ENCODE measurements around the gene SAXO1. TPM values are rescaled to one million over a fixed set of nuclear protein-coding genes. Genes with fewer than 3 reads are reported as not detected.

The SAXO1 gene
- total RNA-seq, 1 experiment from 2014 or later, result not detected

DNA sequence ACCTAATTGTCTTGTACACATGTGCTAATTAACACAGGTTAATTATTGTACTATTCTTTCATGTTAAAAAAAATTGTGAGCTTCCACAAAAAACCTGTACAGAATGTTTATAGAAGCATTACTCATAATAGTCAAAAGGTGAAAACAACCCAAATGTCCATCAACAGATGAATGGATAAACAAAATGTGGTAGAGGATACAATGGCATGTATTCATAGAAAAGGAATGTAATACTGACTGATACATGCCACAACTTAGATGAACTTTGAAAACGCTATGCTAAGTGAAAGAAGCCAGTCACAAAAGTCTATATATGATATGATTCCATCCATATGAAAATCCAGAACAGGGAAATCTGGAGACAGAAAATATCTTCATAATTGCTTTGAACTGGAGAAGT, 41.8 kb upstream of the SAXO1 start:
- Histone ChIP-seq H3K27ac (ENCODE audit: low read length) (no peak overlapping the region), H3K4me3 (ENCODE audit: low read depth in 2 of 2, low read length in 2 of 2) (no peak overlapping the region), H3K36me3 (ENCODE audit: control insufficient read depth, insufficient read depth, low read length) (no peaks in the 10 kb centered on the region; the same call in 1 of the 2 replicates), H3K4me1 (ENCODE audit: control insufficient read depth, insufficient read depth, low read length) (no peaks in the 10 kb centered on the region), H3K27me3 (ENCODE audit: control insufficient read depth, insufficient read depth, low read length) (no peaks in the 10 kb centered on the region), H3K9me3 (ENCODE audit: control insufficient read depth, insufficient read depth, low read depth, low read length) (no peaks in the 10 kb centered on the region)
- in situ Hi-C loops (cut with HindIII; ENCODE audit: low pct_unique_long_range_greater_than_20kb, low sequenced_read_pairs) (no loop called here), intact Hi-C loops (cut with micrococcal nuclease; ENCODE audit: unreplicated experiment) (no loop called here)
- ChIA-PET POLR2A (no interaction called here), CTCF (no interaction called here)
- DNase-seq (ENCODE audit: low read depth, low spot score) (no peak), ATAC-seq (no peak)
- BruUV-seq (replicated peaks), result no TSS peak
- TF ChIP-seq TCF7L2 (IDR thresholded peaks at IDR 0.05; ENCODE audit: low read depth, low read length) (no peak), SIN3A (IDR thresholded peaks at IDR 0.05; ENCODE audit: borderline replicate concordance, insufficient read depth, low read depth, low read length) (no peak), POLR2AphosphoS5 (IDR thresholded peaks at IDR 0.05; ENCODE audit: low read depth, low read length) (no peak)
- TF ChIP-seq, protein P1, sequence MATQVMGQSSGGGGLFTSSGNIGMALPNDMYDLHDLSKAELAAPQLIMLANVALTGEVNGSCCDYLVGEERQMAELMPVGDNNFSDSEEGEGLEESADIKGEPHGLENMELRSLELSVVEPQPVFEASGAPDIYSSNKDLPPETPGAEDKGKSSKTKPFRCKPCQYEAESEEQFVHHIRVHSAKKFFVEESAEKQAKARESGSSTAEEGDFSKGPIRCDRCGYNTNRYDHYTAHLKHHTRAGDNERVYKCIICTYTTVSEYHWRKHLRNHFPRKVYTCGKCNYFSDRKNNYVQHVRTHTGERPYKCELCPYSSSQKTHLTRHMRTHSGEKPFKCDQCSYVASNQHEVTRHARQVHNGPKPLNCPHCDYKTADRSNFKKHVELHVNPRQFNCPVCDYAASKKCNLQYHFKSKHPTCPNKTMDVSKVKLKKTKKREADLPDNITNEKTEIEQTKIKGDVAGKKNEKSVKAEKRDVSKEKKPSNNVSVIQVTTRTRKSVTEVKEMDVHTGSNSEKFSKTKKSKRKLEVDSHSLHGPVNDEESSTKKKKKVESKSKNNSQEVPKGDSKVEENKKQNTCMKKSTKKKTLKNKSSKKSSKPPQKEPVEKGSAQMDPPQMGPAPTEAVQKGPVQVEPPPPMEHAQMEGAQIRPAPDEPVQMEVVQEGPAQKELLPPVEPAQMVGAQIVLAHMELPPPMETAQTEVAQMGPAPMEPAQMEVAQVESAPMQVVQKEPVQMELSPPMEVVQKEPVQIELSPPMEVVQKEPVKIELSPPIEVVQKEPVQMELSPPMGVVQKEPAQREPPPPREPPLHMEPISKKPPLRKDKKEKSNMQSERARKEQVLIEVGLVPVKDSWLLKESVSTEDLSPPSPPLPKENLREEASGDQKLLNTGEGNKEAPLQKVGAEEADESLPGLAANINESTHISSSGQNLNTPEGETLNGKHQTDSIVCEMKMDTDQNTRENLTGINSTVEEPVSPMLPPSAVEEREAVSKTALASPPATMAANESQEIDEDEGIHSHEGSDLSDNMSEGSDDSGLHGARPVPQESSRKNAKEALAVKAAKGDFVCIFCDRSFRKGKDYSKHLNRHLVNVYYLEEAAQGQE (IDR thresholded peaks at IDR 0.05; ENCODE audit: insufficient read depth in 1 of 2, low read depth in 2 of 2, low read length in 1 of 2), result no peak
- TF ChIP-seq, protein P2, sequence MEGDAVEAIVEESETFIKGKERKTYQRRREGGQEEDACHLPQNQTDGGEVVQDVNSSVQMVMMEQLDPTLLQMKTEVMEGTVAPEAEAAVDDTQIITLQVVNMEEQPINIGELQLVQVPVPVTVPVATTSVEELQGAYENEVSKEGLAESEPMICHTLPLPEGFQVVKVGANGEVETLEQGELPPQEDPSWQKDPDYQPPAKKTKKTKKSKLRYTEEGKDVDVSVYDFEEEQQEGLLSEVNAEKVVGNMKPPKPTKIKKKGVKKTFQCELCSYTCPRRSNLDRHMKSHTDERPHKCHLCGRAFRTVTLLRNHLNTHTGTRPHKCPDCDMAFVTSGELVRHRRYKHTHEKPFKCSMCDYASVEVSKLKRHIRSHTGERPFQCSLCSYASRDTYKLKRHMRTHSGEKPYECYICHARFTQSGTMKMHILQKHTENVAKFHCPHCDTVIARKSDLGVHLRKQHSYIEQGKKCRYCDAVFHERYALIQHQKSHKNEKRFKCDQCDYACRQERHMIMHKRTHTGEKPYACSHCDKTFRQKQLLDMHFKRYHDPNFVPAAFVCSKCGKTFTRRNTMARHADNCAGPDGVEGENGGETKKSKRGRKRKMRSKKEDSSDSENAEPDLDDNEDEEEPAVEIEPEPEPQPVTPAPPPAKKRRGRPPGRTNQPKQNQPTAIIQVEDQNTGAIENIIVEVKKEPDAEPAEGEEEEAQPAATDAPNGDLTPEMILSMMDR (IDR thresholded peaks at IDR 0.05), result no peak

DNA sequence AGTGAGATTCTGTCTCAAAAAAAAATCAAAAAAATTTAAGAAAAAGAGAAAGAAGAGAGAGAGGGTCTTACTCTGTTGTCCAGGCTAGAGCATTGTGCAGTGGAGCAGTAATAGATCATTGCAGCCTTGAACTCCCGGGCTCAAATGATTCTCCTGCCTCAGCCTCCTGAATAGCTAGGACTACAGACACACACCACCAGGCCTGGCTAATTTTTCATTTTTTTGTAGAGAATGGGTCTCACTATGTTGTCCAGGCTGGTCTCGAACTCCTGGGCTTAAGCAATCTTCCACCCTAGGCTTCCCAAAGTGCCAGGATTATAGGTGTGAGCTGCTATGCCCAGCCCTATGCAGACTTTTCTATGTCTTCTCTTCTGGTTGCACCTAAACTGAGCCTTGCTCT, 41.2 kb upstream of the SAXO1 start:
- Histone ChIP-seq H3K27me3 (ENCODE audit: control insufficient read depth, insufficient read depth, low read length) (no peaks in the 10 kb centered on the region), H3K4me1 (ENCODE audit: control insufficient read depth, insufficient read depth, low read length) (no peaks in the 10 kb centered on the region), H3K36me3 (ENCODE audit: control insufficient read depth, insufficient read depth, low read length) (no peaks in the 10 kb centered on the region; the same call in 1 of the 2 replicates), H3K9me3 (ENCODE audit: control insufficient read depth, insufficient read depth, low read depth, low read length) (no peaks in the 10 kb centered on the region), H3K27ac (ENCODE audit: low read length) (no peak overlapping the region), H3K4me3 (ENCODE audit: low read depth in 2 of 2, low read length in 2 of 2) (no peak overlapping the region)
- POLR2A ChIA-PET, result no interaction called here
- DNase-seq (ENCODE audit: low read depth, low spot score) (no peak), ATAC-seq (no peak)
- intact Hi-C loops (cut with micrococcal nuclease; ENCODE audit: unreplicated experiment), result no loop called here
- CTCF ChIA-PET, result no interaction called here
- TF ChIP-seq TCF7L2 (IDR thresholded peaks at IDR 0.05; ENCODE audit: low read depth, low read length), result no peak
- no peak for TF ChIP-seq POLR2AphosphoS5 (IDR thresholded peaks at IDR 0.05; ENCODE audit: low read depth, low read length)
- TF ChIP-seq, protein P2 (IDR thresholded peaks at IDR 0.05), result no peak
- TF ChIP-seq, protein P1 (IDR thresholded peaks at IDR 0.05; ENCODE audit: insufficient read depth in 1 of 2, low read depth in 2 of 2, low read length in 1 of 2), result no peak
- TF ChIP-seq SIN3A (IDR thresholded peaks at IDR 0.05; ENCODE audit: borderline replicate concordance, insufficient read depth, low read depth, low read length), result no peak
- BruUV-seq (replicated peaks), result no TSS peak
- in situ Hi-C loops (cut with HindIII; ENCODE audit: low pct_unique_long_range_greater_than_20kb, low sequenced_read_pairs), result no loop called here
